ENCODE data around the gene DNAJC15. TPM values are rescaled to one million over a fixed set of nuclear protein-coding genes. Genes with fewer than 3 reads are reported as not detected.

Gene DNAJC15
- total RNA-seq, 4 donors from 2014 or later, result 9.3 to 21.6 (median 12.7) TPM

GRCh38 chr13:43003010-43003409 lies 20.4 kb upstream of the DNAJC15 start:
- H3K4me3 ChIP-seq, result no peak overlapping the region
- H3K27me3 ChIP-seq, result no peaks in the 10 kb centered on the region
- H3K9me3 ChIP-seq, result no peaks in the 10 kb centered on the region
- H3K4me1 ChIP-seq, result peaks cover 4 to 14% (median 7%) of the 10 kb centered on the region in 3 donors
- no peaks in the 10 kb centered on the region for H3K36me3 ChIP-seq
- no peak for ATAC-seq
- WGBS, 2 donors (ENCODE audit: low coverage in 1 of 2), result 79 to 84% methylated on average over 2 of the region's 2 CpGs
- TF ChIP-seq POLR2AphosphoS5 (IDR thresholded peaks at IDR 0.05), result no peak
- no peak for TF ChIP-seq CTCF (IDR thresholded peaks at IDR 0.05)
- no peak for TF ChIP-seq POLR2A (IDR thresholded peaks at IDR 0.05)
- no peak for TF ChIP-seq EP300 (IDR thresholded peaks at IDR 0.05)
- no peak overlapping the region for H3K27ac ChIP-seq

- no peaks in the 10 kb centered on the region for H3K9me3 ChIP-seq
- no peak for ATAC-seq
- H3K4me1 ChIP-seq, result peaks cover 4 to 14% (median 7%) of the 10 kb centered on the region in 3 donors
- H3K27me3 ChIP-seq, result no peaks in the 10 kb centered on the region
- WGBS, 2 donors (ENCODE audit: low coverage in 1 of 2), result 80 to 96% methylated on average over 2 to 4 of the region's 6 CpGs
- H3K27ac ChIP-seq, result no peak overlapping the region
- TF ChIP-seq CTCF (IDR thresholded peaks at IDR 0.05), result no peak
- no peak for TF ChIP-seq POLR2AphosphoS5 (IDR thresholded peaks at IDR 0.05)
- no peak for TF ChIP-seq POLR2A (IDR thresholded peaks at IDR 0.05)
- no peak for TF ChIP-seq EP300 (IDR thresholded peaks at IDR 0.05)
- H3K36me3 ChIP-seq, result no peaks in the 10 kb centered on the region
- H3K4me3 ChIP-seq, result no peak overlapping the region
Observed at GRCh38 chr13:43003729-43004128, 19.7 kb upstream of the DNAJC15 start.

GRCh38 chr13:43005460-43006236 lies 17.7 kb upstream of the DNAJC15 start:
- Histone ChIP-seq H3K36me3 (no peaks in the 10 kb centered on the region), H3K9me3 (no peaks in the 10 kb centered on the region), H3K4me3 (no peak overlapping the region), H3K27ac (peak overlapping the region in 3 of 4 donors; percentile 16 to 71 (median 62)), H3K4me1 (peaks cover 4 to 14% (median 7%) of the 10 kb centered on the region in 3 donors), H3K27me3 (no peaks in the 10 kb centered on the region)
- TF ChIP-seq EP300 (IDR thresholded peaks at IDR 0.05), result no peak
- TF ChIP-seq POLR2A (IDR thresholded peaks at IDR 0.05), result no peak
- TF ChIP-seq CTCF (IDR thresholded peaks at IDR 0.05), result no peak
- TF ChIP-seq POLR2AphosphoS5 (IDR thresholded peaks at IDR 0.05), result no peak
- ATAC-seq, result peak; percentile 57
- 83 to 91% methylated on average over 3 of the region's 3 CpGs for WGBS, 2 donors (ENCODE audit: low coverage in 1 of 2)

GRCh38 chr13:43006893-43007631 lies 16.3 kb upstream of the DNAJC15 start:
- Histone ChIP-seq H3K9me3 (no peaks in the 10 kb centered on the region), H3K27ac (no peak overlapping the region), H3K4me3 (no peak overlapping the region), H3K36me3 (no peaks in the 10 kb centered on the region), H3K27me3 (no peaks in the 10 kb centered on the region), H3K4me1 (peaks cover 4 to 14% (median 7%) of the 10 kb centered on the region in 3 donors)
- no peak for TF ChIP-seq POLR2AphosphoS5 (IDR thresholded peaks at IDR 0.05)
- no peak for TF ChIP-seq POLR2A (IDR thresholded peaks at IDR 0.05)
- no peak for TF ChIP-seq CTCF (IDR thresholded peaks at IDR 0.05)
- TF ChIP-seq EP300 (IDR thresholded peaks at IDR 0.05), result no peak
- 47 to 73% methylated on average over 3 of the region's 3 CpGs for WGBS, 2 donors (ENCODE audit: low coverage in 1 of 2)
- no peak for ATAC-seq
